CD1c-positive myeloid dendritic cell (primary cell): ENCODE results near the gene CCNDBP1.
"Not testable (repeated sequence)": the region's sequence is repeated elsewhere in the genome, so short reads cannot be mapped to it uniquely, and the experiment has no call there.

Experiments used
- DNase-seq: peaks from one replicate; pipeline ENCODE4 v3.0.0-alpha.2; 2016; ENCODE audit errors: extremely low spot score

Gene CCNDBP1

DNA sequence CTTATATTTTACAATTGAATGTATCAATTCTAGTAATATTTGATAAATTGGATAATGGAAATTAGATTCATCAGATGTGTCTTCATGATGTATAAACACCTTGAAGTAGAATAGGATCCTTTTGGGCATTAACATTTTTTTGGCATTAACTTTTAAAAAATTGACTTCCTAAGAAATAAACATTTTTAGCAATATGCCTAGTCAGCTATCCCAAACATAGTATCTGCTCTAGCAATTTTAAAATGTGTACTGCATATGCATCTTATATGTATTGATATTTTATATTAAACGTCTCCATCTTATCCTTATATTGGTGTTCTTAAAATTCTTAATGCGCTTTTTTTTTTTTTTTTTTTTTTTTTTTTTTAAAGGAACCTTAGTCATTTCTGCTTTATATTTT is 8.5 kb downstream of the CCNDBP1 start:
- DNase-seq = no peak

DNA sequence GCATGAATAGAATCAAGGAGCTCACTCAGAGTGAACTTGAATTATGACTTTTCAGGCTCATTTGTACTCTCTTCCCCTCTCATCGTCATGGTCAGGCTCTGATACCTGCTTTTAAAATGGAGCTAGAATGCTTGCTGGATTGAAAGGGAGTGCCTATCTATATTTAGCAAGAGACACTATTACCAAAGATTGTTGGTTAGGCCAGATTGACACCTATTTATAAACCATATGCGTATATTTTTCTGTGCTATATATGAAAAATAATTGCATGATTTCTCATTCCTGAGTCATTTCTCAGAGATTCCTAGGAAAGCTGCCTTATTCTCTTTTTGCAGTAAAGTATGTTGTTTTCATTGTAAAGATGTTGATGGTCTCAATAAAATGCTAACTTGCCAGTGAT is 9.6 kb downstream of the CCNDBP1 start:
- no peak for DNase-seq

DNA sequence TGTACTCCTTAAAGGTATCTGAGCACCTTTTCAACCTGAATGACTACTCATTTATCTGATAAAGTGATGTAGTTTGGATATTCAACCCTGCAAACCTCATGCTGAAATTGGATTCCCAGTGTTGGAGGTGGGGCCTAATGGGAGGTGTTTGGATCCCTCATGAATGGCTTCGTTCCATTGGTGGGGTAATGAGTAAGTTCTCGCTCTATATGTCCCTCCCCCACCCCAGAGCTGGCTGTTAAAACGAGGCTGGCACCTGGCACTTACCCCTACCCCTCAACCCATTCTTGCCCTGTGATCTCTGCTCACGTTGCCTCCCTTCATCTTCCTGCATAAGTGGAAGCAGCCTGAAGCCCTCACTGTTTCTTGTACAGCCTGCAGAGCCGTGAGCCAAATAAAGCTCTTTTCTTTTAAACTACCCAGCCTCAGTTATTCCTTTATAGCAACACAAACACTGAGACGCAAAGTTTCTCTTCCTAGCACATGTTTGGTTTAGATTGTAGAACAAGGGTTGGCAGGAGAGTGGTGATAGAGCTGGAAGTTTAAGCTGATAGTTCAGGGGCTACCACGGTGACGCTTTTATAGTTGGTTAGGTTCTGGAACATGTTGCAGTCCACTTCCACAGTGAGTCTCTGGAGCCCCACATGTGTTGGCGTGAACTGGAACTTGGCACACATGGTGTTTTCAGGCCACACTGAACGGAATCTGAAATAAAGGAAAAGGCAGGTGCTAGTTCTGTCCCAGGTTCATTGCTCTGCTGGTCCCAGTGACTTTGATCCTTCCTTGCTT is 11.8 kb downstream of the CCNDBP1 start:
- no peak for DNase-seq

DNA sequence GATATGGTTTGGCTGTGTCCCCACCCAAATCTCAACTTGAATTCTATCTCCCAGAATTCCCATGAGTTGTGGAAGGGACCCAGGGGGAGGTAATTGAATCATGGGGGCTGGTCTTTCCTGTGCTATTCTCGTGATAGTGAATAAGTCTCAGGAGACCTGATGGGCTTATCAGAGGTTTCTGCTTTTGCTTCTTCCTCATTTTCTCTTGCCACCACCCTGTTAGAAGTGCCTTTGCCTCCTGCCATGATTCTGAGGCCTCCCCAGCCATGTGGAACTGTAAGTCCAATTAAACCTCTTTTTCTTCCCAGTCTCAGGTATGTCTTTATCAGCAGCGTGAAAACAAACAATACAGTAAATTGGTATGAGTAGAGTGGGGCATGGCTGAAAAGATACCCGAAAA is 12.6 kb downstream of the CCNDBP1 start:
- DNase-seq = not testable (repeated sequence)

DNA sequence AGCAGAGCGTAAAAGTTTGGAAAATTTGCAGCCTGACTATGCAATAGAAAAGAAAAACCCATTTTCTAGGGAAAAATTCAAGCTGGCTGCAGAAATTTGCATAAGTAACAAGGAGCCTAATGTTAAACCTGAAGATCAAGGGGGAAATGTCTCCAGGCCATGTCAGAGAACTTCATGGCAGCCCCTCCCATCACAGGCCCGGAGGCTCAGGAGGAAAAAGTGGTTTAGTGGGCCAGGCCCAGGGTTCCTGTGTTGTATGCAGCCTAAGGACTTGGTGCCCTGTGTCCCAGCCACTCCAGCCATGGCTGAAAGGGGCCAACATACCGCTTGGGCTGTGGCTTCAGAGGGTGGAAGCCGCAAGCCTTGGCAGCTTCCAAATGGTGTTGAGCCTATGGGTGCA is 13.4 kb downstream of the CCNDBP1 start:
- not testable (repeated sequence) for DNase-seq

DNA sequence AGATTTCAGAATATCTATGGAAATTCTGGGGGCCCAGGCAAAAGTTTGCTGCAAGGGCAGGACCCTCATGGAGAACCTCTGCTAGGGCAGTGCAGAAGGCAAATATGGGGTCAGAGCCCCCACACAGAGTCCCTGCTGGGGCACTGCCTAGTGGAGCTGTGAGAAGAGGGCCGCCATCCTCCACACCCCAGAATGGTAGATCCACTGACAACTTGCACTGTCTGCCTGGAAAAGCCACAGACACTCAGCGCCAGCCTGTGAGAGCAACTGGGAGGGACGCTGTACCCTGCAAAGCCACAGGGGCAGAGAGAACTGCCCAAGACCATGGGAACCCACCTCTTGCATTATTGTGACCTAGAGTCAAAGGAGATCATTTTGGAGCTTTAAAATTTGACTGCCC is 13.8 kb downstream of the CCNDBP1 start:
- DNase-seq = no peak

DNA sequence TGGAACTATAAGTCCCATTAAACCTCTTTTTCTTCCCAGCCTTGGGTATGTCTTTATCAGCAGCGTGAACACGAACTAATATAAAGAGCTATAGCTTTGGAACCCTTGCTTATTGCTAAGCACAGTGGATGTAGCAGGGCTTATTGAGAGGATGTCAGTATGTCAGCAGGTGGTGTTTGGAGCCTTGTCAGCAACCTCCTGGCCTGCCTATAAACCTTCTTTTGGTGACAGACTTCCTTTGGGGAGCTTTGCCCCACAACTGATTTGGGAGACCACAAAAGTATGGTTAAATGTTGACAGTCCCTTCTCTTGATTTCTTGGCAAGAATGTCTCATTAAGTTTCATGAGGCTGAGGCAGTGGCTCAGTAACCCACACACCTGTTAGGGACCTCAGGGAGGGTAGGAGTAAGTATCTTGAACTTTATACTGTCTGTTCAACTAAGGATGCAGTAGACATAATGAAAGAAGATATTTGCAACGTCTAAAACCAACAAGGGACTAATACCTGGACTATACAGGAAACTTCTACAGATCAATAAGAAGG is 14.8 kb downstream of the CCNDBP1 start:
- no peak for DNase-seq

DNA sequence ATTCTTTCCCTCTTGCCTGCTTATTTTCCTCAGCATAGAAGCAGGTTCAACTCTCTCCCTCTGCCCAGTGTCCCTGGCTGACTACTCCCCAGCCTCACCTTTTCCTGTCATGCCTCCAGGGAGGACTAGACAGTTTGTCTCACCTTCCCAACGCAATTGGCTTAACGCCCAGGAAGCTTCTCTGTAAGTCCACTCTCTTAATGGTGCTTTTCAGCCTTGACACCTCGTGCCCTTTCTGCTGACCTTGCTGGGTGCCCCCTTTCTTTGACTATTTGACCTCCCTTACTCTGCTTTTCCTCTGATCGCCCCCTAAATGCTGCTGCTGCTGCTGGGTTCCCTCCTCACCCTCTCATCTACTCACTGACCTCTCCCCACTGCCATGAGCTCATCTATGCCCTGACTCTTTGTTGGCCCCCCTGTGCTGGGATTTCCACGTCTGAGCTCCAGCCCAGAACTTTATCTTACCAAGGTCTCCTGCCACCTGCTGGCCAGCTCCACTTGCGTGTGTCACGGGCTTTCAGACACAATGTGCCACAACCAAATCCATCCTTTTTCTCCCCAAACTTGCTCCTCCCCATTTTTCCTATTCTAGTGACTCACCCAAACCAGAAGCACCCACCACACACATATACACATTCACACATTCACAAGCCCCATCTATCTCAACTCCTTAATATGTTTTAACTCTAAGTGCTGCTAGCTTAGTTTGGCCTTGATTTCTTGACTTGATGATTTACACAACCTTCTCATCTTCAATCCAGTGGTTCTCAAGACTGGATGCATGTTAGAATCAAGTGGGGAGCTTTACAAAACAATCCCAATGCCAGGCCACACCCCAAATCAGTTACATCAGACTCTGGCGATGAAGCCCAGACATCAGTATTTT is 19.1 kb downstream of the CCNDBP1 start:
- peak; percentile 40 for DNase-seq

DNA sequence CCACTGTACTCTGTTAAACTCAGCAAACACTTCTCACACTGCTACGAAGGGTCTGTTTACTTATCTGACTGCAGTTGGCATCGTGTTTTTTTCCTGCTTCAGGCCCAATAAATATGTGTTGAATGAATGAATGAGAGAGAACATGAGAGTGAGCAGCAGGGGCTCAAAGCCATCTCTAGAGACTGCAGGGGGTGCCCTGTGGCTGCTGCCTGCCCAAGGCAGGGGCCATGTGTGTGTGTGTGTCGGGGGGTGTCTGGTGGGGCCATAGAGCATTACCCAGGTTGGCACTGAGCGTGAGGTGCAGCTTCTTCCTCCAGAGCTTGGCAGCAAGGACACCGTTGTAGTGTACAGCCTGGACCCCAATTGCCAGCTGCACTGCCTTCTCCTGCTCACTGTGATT is 20.9 kb downstream of the CCNDBP1 start:
- no peak for DNase-seq

DNA sequence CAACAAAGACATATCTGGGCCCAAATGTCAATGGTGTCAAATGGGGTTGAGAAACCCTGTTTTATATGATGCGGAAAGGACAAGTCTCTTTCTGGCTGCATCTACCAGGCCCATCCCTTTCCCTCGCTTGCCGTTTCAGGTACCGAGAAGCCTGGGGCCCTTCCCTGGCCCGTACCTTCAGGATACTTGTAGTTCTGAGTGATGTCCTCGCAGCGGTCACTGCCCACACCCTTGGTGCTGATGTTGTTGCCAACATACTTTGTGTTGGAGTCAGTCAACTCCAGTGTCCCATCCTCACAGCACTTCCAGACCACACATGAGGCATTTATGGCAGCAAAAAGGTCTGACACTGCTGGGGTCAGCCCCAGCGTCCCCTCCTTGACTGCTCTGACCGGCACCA is 21.8 kb downstream of the CCNDBP1 start:
- no peak for DNase-seq

DNA sequence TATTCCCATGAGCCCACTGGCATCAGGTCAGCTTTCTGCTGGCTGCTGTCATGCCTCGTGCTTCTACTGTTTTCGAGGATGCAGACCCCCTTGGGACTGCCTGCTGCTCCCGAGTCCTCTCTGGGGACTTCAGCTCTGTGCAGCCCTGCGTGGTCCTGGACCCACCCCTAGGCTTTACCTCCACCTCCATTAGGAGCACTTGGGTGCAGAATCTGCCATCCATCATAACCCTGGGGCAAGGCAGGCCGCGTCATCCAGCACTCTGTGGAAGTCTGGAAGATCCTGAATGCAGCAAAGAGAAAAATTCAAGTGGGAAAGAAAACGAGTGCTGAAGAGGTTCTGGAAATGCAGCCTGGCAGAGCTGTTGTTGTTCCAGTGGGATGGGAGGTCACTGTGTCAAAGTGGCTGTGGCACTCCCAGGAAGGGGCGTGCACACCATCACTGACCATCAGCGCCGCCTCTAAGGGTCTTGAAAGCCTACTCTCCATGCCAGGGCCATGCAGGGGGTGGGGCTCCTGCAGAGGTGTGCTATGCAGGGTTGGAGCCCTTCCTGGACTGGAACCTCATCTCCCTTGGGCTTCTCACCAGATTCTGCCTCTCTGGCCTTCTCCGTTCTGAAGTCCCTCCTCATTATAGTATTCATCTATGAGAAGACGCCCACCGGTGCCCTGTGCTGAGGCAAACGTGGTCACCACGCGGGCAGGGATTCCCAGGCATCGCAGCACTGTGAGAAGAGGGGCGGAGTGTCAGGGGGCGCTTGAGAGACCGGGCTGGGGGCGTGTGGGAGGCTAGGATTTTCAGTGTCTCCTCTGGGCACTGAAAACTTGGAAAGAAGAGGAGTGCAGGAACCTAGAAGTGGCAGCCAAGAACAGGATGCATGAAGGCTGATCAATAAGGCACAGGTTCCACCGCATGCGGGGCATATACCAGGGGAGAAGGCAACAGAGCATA is 23.1 kb downstream of the CCNDBP1 start:
- DNase-seq = no peak

DNA sequence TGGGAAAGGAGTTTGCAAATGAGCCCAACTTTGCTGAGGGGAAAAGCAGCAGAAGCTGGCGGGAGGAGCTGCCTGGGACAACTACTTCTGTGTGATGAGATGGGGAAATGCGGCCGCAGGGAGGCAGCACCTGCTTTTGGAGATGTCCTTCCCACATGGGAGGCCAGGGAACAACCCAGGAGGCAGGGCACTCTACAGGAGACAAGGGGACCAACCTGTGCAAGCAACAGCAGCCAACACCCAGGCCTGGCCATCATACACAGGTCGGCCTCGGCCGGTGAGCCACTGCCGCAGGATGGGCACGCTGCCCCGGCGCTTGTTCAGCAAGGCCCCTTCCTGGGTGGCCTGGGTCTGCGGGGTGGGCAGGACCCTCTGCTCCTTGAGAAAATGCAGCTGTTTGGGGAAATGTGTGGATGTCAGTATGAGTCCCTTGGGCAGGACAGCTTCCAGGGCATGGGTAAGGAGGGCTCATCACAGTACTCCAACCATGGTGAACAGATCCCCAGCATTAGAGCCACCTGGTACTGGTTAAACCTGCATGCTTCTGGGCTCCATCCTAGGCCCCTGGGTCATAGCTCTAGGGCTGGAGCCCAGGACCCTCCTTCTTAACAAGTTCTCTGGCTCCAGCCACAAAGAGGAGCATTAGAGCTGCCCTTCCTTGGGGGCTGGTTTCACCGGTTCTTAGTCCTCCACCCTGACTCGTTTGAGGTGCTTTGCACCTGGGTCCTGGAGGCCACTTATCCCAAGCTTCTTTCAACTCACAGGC is 24.0 kb downstream of the CCNDBP1 start:
- no peak for DNase-seq

DNA sequence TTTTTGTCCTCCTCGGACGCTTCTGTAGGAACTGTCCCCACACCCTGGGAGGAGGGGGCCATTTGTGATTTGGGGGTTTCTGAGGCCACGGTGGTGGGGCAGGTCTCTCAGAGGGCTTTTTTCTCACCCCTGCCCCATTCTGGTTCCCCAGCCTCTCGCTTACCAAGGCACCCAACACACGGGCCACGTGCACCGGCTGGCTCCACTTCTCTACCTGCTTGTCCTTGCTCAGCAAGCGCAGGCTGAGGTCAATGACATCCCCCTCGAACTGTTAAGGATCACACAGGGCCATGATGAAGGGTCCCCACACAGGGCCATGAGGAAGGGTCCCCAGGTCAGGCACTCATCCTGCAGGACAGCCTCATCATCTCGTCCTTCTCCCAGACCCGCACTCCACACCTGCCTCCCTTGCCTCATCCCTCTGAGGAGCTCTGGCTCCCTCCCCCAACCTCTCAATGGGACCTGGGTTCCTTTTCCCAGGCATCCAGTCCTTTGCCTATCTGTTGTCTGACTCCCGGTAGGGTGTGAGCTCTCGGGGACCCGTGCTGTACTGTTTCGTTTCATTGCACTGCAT is 25.1 kb downstream of the CCNDBP1 start:
- DNase-seq = no peak

DNA sequence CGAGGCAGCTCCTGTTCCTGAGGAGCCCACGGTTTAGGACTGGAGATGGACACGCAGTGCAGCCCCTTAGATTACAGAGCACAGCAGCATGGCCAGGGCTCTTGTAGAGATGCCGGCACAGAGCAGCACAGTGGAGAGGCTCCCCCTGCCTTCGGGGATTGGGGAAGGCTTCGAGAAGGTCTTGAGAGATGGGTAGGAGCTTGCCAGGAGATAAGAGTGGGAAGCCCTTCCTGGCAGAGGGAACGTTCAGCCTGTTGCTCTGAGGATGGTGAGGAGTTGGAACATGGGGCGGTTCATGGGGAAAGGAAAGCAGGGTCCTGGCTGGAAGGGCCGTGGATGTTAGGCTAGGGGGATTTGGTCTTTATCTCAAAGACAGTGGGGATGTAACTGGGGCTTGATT is 25.6 kb downstream of the CCNDBP1 start:
- DNase-seq = no peak

DNA sequence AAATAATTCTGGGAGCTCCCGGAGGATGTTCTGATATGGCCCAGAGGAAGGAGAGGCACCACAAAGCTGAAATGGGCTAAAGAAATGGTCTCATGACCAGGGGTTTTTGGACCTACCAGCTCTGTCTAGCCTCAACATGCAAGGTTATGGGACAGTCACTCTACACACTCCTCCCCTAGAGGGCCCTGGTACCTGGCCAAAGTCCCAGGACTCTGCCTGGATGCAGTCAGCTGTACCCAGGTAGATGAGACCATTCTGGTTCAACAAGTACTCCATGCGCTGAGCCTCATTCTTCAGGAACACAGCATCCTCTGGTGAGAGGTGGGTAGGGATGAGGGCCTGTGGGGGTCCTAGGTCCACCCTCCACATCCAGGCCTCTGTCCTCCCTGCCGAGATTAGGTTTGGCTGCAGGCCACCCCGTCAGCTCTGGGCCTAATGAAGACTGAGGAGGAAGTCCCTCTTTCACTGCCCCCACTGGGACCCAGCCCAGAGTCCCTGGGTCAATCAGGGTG is 26.1 kb downstream of the CCNDBP1 start:
- DNase-seq = no peak

DNA sequence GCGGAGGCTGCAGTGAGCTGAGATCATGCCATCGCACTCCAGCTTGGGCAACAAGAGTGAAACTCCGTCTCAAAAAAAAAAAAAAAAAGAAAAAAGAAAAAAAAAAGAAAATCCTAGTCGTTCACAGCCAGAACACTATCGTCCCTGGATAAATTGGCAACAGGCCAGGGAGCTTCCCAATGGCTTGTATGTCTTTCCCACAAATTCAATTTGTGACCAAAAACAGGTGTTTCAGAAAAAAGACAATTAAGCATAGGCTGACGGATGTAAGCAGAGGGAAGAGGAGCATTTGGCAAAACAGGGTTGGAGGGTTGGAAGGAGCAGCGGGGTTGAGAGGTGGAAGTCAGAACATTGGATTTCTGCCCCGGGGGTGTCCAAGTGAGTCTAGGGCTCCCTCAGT is 27.1 kb downstream of the CCNDBP1 start:
- no peak for DNase-seq

DNA sequence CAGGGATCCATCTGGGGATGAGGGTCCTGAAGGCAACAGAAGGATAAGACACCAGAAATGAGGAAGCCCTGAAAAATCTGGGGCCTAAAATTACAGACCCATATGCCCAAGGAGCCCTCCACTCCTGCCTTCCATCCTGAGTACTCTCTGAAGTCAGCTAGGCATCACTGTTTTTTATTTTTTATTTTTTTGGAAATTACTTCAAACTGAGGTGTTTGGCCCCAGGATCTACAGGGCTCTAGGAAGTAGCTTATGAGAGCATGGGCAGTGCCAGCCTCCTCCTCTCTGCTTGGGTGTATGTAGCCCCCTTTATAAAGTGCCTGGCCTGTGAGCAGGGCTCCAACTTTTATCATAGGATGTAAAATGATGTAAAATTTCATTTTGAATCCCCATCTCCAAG is 27.7 kb downstream of the CCNDBP1 start:
- no peak for DNase-seq

DNA sequence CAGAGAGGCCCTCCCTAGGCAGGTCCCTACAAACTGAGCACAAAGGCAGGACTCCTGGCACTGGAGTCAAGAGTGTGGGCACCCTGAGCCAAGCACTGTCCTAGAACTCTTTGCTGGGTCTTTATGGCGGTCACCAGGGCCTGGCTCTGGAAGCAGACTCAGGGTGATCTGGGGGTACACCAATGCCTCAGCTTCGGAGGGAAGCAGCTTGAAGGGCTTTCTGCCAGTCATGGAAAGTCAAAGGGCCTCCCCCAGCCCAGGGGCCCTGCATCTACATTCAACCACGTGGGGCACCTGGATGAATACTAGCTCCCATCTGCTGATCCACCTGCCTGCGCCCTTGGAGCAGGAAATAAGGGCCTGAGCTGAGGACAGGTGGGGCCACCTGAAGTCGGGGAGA is 28.3 kb downstream of the CCNDBP1 start:
- no peak for DNase-seq

DNA sequence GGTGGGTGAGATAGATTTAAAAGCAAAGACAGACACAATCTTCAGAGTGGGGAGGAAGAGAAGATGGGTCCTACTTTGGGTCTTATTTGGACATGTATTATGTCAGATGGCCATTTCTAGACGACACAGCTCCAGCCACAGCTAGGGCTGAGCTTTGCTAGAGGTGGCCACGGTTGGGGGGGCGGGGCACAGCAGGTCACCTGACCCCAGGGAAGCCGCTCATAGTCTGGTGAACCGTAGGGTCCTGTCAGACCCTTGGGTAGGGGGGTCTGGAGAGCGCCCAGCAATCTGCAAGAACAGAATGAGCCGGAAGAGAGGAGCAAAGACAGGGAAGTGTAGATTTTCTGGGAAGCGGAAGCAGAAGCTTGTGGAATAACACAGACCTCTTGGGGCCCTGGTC is 29.0 kb downstream of the CCNDBP1 start:
- DNase-seq = no peak

DNA sequence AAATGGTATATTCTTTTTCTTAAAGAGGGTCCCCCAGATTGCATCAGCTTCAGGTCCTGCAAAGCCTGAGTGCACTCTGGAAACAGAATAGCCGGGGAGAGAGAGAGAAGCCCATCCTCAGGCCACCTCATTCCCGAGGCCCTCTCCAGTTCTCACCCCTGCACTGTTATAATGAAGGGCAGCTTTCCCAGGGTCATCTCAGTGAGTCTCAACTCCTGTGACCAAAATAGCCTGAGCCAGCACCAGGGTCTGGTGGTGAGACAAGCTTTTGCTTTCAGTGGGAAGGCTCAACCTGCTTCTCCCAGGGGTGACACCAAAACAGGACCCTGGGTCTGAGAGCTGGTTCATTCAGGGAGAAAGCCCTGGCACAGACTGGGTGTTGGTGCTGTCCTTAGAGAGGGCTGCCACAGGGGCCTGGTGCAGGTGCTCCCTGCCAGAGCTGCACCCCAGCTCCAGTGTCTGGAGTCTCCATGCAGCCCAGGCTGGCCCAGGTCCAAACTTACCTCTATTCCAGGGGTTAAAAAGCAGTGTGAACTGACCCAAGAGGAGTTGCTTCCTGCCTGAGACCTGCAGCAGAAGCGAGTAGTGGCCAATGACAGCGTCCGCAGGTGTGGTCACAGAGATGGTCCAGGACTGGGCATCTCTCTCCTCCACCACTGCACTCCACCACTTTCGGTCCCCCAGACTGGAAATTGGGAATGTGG is 29.5 kb downstream of the CCNDBP1 start:
- DNase-seq = no peak
